ENCODE results near the gene EXOSC6. TPM values are rescaled to one million over a fixed set of nuclear protein-coding genes. Genes with fewer than 3 reads are reported as not detected.
A peak's percentile ranks its signal among the peaks of the same experiment; 100 is the strongest.
"Not testable (repeated sequence)": the region's sequence is repeated elsewhere in the genome, so short reads cannot be mapped to it uniquely, and the experiment has no call there.

The EXOSC6 gene
- total RNA-seq, 2 experiments from 2014 or later = 27.6 to 28.5 TPM

GRCh38 chr16:70254180-70254964 lies 2.6 kb upstream of the EXOSC6 start:
- no peaks in the 10 kb centered on the region for H3K9me3 Mint-ChIP-seq (ENCODE audit: insufficient read depth)
- H3K27ac Mint-ChIP-seq = peak overlapping the region; percentile 46
- H3K36me3 Mint-ChIP-seq (ENCODE audit: low read depth) = peaks cover 68% of the 10 kb centered on the region
- ChIA-PET POLR2A (interaction anchor here (1.7 kb wide), 1 partner anchor 35 kb away, joined by 4 read pairs; the partner anchor contains the start of gene AARS1), CTCF (interaction anchor here (1.0 to 6.0 kb wide), 5 partner anchors 8 to 296 kb away, joined by 3 to 50 read pairs (median 17); partner anchors contain the start of genes AARS1 and DDX19B)
- ATAC-seq = no peak
- H3K4me1 Mint-ChIP-seq (ENCODE audit: low read depth) = peaks cover 14% of the 10 kb centered on the region
- no peaks in the 10 kb centered on the region for H3K27me3 Mint-ChIP-seq (ENCODE audit: low read depth)
- H3K4me3 Mint-ChIP-seq = no peak overlapping the region
- no peak for DNase-seq

- peaks cover 17% of the 10 kb centered on the region for H3K4me1 Mint-ChIP-seq (ENCODE audit: low read depth)
- no peaks in the 10 kb centered on the region for H3K9me3 Mint-ChIP-seq (ENCODE audit: insufficient read depth)
- peak; percentile 57 for DNase-seq
- ATAC-seq = no peak
- ChIA-PET POLR2A (interaction anchor here (1.7 to 3.0 kb wide), 2 partner anchors 35 to 93 kb away, joined by 4 to 10 read pairs; partner anchors contain the start of genes AARS1 and DDX19A), CTCF (interaction anchor here (1.0 to 6.0 kb wide), 4 partner anchors 9 to 297 kb away, joined by 3 to 50 read pairs (median 20); partner anchors contain the start of gene AARS1)
- peak overlapping the region; percentile 46 for H3K27ac Mint-ChIP-seq
- H3K27me3 Mint-ChIP-seq (ENCODE audit: low read depth) = no peaks in the 10 kb centered on the region
- H3K4me3 Mint-ChIP-seq = no peak overlapping the region
- H3K36me3 Mint-ChIP-seq (ENCODE audit: low read depth) = peaks cover 63% of the 10 kb centered on the region
Measured at GRCh38 chr16:70253291-70254106, 1.8 kb upstream of the EXOSC6 start.

- H3K9me3 Mint-ChIP-seq (ENCODE audit: insufficient read depth) = no peaks in the 10 kb centered on the region
- H3K27me3 Mint-ChIP-seq (ENCODE audit: low read depth) = no peaks in the 10 kb centered on the region
- DNase-seq = no peak
- peaks cover 19% of the 10 kb centered on the region for H3K4me1 Mint-ChIP-seq (ENCODE audit: low read depth)
- peak overlapping the region; percentile 87 for H3K4me3 Mint-ChIP-seq
- no peak for ATAC-seq
- POLR2A ChIA-PET = interaction anchor here (0.6 to 3.2 kb wide), 4 partner anchors 8 to 272 kb away, joined by 3 to 17 read pairs (median 6); partner anchors contain the start of genes AARS1 and DDX19A
- CTCF ChIA-PET = interaction anchor here (0.9 to 6.0 kb wide), 15 partner anchors 7 to 486 kb away, joined by 3 to 50 read pairs (median 4); partner anchors contain the start of genes AARS1 and DDX19B
- peaks cover 58% of the 10 kb centered on the region for H3K36me3 Mint-ChIP-seq (ENCODE audit: low read depth)
- H3K27ac Mint-ChIP-seq = peak overlapping the region; percentile 96
Measured at GRCh38 chr16:70252355-70252988, 732 bp upstream of the EXOSC6 start.

GRCh38 chr16:70250748-70251628 lies 752 bp downstream of the EXOSC6 start:
- ChIA-PET POLR2A (interaction anchor here (0.6 to 3.2 kb wide), 10 partner anchors 16 to 274 kb away, joined by 3 to 17 read pairs (median 3); partner anchors contain the start of genes AARS1 and DDX19A), CTCF (interaction anchor here (0.6 to 6.0 kb wide), 16 partner anchors 9 to 487 kb away, joined by 3 to 50 read pairs (median 4); partner anchors contain the start of genes AARS1, DDX19A and DDX19B)
- Mint-ChIP-seq H3K9me3 (ENCODE audit: insufficient read depth) (no peaks in the 10 kb centered on the region), H3K4me3 (peak overlapping the region; percentile 82), H3K4me1 (ENCODE audit: low read depth) (peaks cover 21% of the 10 kb centered on the region), H3K27ac (peak overlapping the region; percentile 84), H3K27me3 (ENCODE audit: low read depth) (no peaks in the 10 kb centered on the region), H3K36me3 (ENCODE audit: low read depth) (peaks cover 47% of the 10 kb centered on the region)
- DNase-seq = peak; percentile 50
- ATAC-seq = peak; percentile 69

- DNase-seq; H3K9me3 Mint-ChIP-seq (ENCODE audit: insufficient read depth); H3K27ac Mint-ChIP-seq; CTCF ChIA-PET; ATAC-seq; H3K27me3 Mint-ChIP-seq (ENCODE audit: low read depth): not testable (repeated sequence)
- Mint-ChIP-seq H3K4me3 (peak overlapping the region; percentile 82), H3K4me1 (ENCODE audit: low read depth) (peaks cover 23% of the 10 kb centered on the region), H3K36me3 (ENCODE audit: low read depth) (peaks cover 37% of the 10 kb centered on the region)
- POLR2A ChIA-PET = interaction anchor here (3.2 kb wide), 1 partner anchor 39 kb away, joined by 17 read pairs; the partner anchor contains the start of gene AARS1
Measured at GRCh38 chr16:70249697-70250096, 2.0 kb downstream of the EXOSC6 start.

- H3K9me3 Mint-ChIP-seq (ENCODE audit: insufficient read depth); H3K4me3 Mint-ChIP-seq; H3K27me3 Mint-ChIP-seq (ENCODE audit: low read depth); DNase-seq; POLR2A ChIA-PET; CTCF ChIA-PET; ATAC-seq; H3K27ac Mint-ChIP-seq; H3K4me1 Mint-ChIP-seq (ENCODE audit: low read depth): not testable (repeated sequence)
- peaks cover 22% of the 10 kb centered on the region for H3K36me3 Mint-ChIP-seq (ENCODE audit: low read depth)
Measured at GRCh38 chr16:70238773-70239172, 13.0 kb downstream of the EXOSC6 start.

- H3K36me3 Mint-ChIP-seq (ENCODE audit: low read depth) = peaks cover 33% of the 10 kb centered on the region
- H3K4me1 Mint-ChIP-seq (ENCODE audit: low read depth); H3K27ac Mint-ChIP-seq; DNase-seq; H3K9me3 Mint-ChIP-seq (ENCODE audit: insufficient read depth); POLR2A ChIA-PET; H3K27me3 Mint-ChIP-seq (ENCODE audit: low read depth); CTCF ChIA-PET; H3K4me3 Mint-ChIP-seq; ATAC-seq: not testable (repeated sequence)
Measured at GRCh38 chr16:70231831-70232230, 19.9 kb downstream of the EXOSC6 start.

- H3K36me3 Mint-ChIP-seq (ENCODE audit: low read depth) = peaks cover 31% of the 10 kb centered on the region
Measured at GRCh38 chr16:70226024-70226423, 25.7 kb downstream of the EXOSC6 start.

GRCh38 chr16:70225430-70225829 lies 26.3 kb downstream of the EXOSC6 start:
- POLR2A ChIA-PET; DNase-seq; H3K4me3 Mint-ChIP-seq; H3K9me3 Mint-ChIP-seq (ENCODE audit: insufficient read depth); H3K27ac Mint-ChIP-seq; CTCF ChIA-PET; H3K27me3 Mint-ChIP-seq (ENCODE audit: low read depth); H3K4me1 Mint-ChIP-seq (ENCODE audit: low read depth); ATAC-seq: not testable (repeated sequence)
- H3K36me3 Mint-ChIP-seq (ENCODE audit: low read depth) = peaks cover 31% of the 10 kb centered on the region

More at GRCh38 chr16:70226024-70226423, 25.7 kb downstream of the EXOSC6 start:
- H3K9me3 Mint-ChIP-seq (ENCODE audit: insufficient read depth); H3K4me1 Mint-ChIP-seq (ENCODE audit: low read depth); POLR2A ChIA-PET; CTCF ChIA-PET; H3K27me3 Mint-ChIP-seq (ENCODE audit: low read depth); H3K27ac Mint-ChIP-seq; ATAC-seq; DNase-seq; H3K4me3 Mint-ChIP-seq: not testable (repeated sequence)

- POLR2A ChIA-PET; H3K4me1 Mint-ChIP-seq (ENCODE audit: low read depth); H3K9me3 Mint-ChIP-seq (ENCODE audit: insufficient read depth); CTCF ChIA-PET; H3K4me3 Mint-ChIP-seq; ATAC-seq; H3K27me3 Mint-ChIP-seq (ENCODE audit: low read depth); DNase-seq; H3K27ac Mint-ChIP-seq: not testable (repeated sequence)
- peaks cover 34% of the 10 kb centered on the region for H3K36me3 Mint-ChIP-seq (ENCODE audit: low read depth)
Measured at GRCh38 chr16:70224645-70225044, 27.1 kb downstream of the EXOSC6 start.

All from activated CD8-positive, alpha-beta T cell treated with anti-CD3 and anti-CD28 coated beads, Interleukin-2, amount 10 ng/mL, durations not matched to agents 7 days and 5 days (primary cell).